Left ventricle myocardium inferior (tissue), 1 donor: Measurements from ENCODE around the gene ST3GAL3. TPM values are rescaled to one million over a fixed set of nuclear protein-coding genes. Genes with fewer than 3 reads are reported as not detected.

Source experiments
- DNase-seq: peaks from one replicate; pipeline ENCODE4 v3.0.0-alpha.2; 2020
- H3K27ac ChIP-seq: fragments of 200-600 bp; replicated peaks from 2 replicates; pipeline ENCODE4 v1.8.0; 2021
- H3K27me3 ChIP-seq: fragments of 200-600 bp; 2 replicates; pipeline ENCODE4 v1.8.0; 2021; ENCODE audit warnings: low read depth
- H3K36me3 ChIP-seq: fragments of 200-600 bp; 2 replicates; pipeline ENCODE4 v1.8.0; 2021
- H3K4me1 ChIP-seq: fragments of 200-600 bp; 2 replicates; pipeline ENCODE4 v1.8.0; 2021
- H3K4me3 ChIP-seq: fragments of 200-600 bp; 2 replicates; pipeline ENCODE4 v1.8.0; 2021; ENCODE audit warnings: mild to moderate bottlenecking, moderate library complexity
- H3K9me3 ChIP-seq: fragments of 200-600 bp; replicated peaks from 2 replicates; pipeline ENCODE4 v1.8.0; 2021
- intact Hi-C: fragments of 100-400 bp; cut with micrococcal nuclease; formaldehyde crosslinking; loops from one replicate; pipeline ENCODE4 v1.11.0; 2022
- total RNA-seq: library from RNA; stranded (reverse); fragmentation: NEBNext Ultra II Directional; extraction: Animal tissue kit (Norgen Biotek cat#: 25700); gene quantifications from one replicate; pipeline ENCODE4 v1.2.1, GENCODE V29; 2021
- TF ChIP-seq, protein P1 (sequence below): fragments of 200-600 bp; IDR thresholded peaks from 2 replicates; pipeline ENCODE4 v1.8.0; 2021; ENCODE audit warnings: antibody characterized with exemption, mild to moderate bottlenecking, borderline replicate concordance
- donor health status: DM: no; HTN: yes; CAD: no; lungs with severe emphysema.

The ST3GAL3 gene
- total RNA-seq, 1 donor from 2014 or later: 29.9 TPM

DNA sequence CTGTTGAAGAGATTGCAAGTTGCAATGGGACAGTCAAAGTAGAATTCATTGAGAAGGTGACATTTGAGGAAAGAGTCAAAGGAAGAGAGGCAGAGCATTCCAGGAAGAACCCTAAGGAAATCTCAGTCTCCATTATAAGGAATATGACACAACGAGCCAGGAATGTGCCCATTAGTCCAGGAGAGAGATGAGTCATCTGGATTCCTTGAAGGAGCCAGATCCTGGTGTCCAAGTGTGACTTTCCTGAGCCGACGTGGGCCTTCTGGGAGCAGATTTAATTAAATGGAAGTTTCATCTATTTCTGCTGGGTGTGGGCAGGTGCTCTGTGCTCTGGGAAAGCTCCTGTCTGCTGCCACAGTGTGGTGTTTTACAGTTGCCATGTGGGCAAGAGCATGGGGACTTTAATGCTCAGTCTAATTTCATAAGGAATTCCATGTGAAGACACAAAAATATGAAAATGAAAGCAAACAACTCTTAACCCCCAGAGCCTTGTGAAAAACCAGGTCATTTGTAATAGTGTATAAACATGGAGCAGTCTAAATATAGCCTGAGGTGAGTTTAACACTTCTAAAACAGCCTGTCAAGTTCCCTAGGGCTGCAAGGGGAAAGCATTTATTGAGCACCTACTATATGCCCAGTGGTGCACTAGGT lies 114.8 kb downstream of the ST3GAL3 start:
- Histone ChIP-seq H3K27me3 (no peaks in the 10 kb centered on the region), H3K9me3 (peaks cover 19% of the 10 kb centered on the region), H3K36me3 (peaks cover 20% of the 10 kb centered on the region), H3K27ac (no peak overlapping the region), H3K4me3 (no peak overlapping the region), H3K4me1 (peaks cover 28% of the 10 kb centered on the region)
- TF ChIP-seq, protein P1, sequence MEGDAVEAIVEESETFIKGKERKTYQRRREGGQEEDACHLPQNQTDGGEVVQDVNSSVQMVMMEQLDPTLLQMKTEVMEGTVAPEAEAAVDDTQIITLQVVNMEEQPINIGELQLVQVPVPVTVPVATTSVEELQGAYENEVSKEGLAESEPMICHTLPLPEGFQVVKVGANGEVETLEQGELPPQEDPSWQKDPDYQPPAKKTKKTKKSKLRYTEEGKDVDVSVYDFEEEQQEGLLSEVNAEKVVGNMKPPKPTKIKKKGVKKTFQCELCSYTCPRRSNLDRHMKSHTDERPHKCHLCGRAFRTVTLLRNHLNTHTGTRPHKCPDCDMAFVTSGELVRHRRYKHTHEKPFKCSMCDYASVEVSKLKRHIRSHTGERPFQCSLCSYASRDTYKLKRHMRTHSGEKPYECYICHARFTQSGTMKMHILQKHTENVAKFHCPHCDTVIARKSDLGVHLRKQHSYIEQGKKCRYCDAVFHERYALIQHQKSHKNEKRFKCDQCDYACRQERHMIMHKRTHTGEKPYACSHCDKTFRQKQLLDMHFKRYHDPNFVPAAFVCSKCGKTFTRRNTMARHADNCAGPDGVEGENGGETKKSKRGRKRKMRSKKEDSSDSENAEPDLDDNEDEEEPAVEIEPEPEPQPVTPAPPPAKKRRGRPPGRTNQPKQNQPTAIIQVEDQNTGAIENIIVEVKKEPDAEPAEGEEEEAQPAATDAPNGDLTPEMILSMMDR: no peak
- no peak for DNase-seq
- intact Hi-C loops: no loop called here

DNA sequence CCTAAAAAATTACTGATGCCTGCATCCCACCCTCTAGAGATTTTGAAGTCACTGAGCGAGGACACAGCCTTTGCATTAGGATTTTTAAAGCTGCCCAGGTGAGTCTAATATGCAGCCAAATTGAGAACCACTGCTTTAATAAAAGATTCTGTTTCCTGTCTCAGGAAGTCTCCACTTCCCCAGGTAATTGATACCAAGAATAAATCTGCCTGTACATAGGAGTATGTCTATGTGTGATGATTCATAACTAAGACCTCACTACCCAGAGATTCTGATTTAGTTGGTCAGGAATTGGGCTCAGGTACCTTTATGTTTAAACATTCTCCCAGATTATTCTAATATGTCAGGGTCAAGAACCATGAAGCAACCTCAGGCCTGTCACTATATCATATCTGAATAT lies 117.5 kb downstream of the ST3GAL3 start:
- Histone ChIP-seq H3K9me3 (no peaks in the 10 kb centered on the region), H3K4me3 (no peak overlapping the region), H3K27ac (no peak overlapping the region), H3K36me3 (no peaks in the 10 kb centered on the region), H3K4me1 (peaks cover 28% of the 10 kb centered on the region), H3K27me3 (no peaks in the 10 kb centered on the region)
- intact Hi-C loops: no loop called here
- TF ChIP-seq, protein P1: no peak
- DNase-seq: no peak

DNA sequence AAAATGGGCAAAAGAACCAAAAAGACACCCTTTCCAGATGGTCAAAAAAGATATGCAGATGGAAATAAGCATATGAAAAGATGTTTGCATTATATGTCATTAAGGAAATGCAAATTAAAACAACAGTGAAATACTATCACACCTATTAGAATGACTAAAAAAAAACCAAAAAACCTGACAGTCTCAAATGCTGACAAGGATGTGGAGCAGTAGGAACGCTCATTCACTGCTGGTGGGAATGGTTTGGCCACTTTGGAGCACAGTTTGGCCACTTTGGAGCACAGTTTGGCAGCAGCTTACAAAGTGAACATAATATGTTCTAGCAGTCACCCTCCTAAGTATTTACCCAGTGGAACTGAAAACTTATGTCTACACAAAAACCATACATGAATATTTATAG lies 121.2 kb downstream of the ST3GAL3 start:
- H3K4me3 ChIP-seq: no peak overlapping the region
- no peak for DNase-seq
- H3K36me3 ChIP-seq: no peaks in the 10 kb centered on the region
- intact Hi-C loops: no loop called here
- H3K27me3 ChIP-seq: no peaks in the 10 kb centered on the region
- no peaks in the 10 kb centered on the region for H3K9me3 ChIP-seq
- H3K4me1 ChIP-seq: peaks cover 15% of the 10 kb centered on the region
- H3K27ac ChIP-seq: no peak overlapping the region
- TF ChIP-seq, protein P1: no peak

DNA sequence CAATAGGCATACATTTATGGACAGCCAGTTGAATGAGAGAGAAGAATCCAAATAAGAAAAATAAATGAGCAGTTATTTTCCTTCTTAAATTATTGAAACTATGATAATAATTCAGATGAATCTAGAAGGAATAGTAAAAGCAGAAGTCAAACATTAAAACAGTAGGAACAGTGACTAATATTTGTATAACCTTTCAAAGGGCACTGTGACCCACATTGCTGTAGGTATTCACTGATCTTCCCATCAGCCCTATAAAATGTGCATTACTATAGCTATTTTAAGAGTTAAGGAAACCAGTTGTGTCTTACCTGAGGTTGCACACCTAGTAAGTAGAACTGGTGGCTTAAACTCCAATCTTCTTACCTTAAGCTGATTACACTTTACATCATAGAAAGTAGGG lies 123.5 kb downstream of the ST3GAL3 start:
- H3K4me1 ChIP-seq: peaks cover 16% of the 10 kb centered on the region

DNA sequence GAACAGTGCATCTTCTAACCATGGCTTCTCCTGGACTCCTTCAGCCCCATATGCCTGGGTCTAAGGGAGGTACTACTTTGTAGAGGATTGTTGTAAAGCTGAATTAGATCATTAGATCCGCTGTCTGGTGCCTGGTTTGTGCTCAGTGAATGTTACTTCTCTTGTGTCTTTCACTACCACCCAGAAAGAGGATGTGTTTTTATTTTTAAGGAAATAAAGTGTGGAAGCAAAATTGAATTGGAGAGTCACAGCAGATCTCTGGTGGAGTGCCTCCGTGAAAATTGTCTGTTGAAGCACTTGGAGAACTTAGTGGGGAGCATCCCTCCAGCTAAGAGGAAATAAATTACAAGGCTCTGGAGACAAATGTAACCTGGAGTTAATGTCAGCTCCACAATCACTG lies 124.5 kb downstream of the ST3GAL3 start:
- Histone ChIP-seq H3K9me3 (no peaks in the 10 kb centered on the region), H3K27me3 (no peaks in the 10 kb centered on the region), H3K4me1 (peaks cover 26% of the 10 kb centered on the region), H3K4me3 (no peak overlapping the region), H3K36me3 (no peaks in the 10 kb centered on the region), H3K27ac (no peak overlapping the region)
- intact Hi-C loops: no loop called here
- no peak for DNase-seq
- TF ChIP-seq, protein P1: no peak

More for the DNA sequence above, 123.5 kb downstream of the ST3GAL3 start:
- H3K4me3 ChIP-seq: no peak overlapping the region
- DNase-seq: no peak
- no peaks in the 10 kb centered on the region for H3K27me3 ChIP-seq
- TF ChIP-seq, protein P1: no peak
- H3K36me3 ChIP-seq: no peaks in the 10 kb centered on the region
- no peak overlapping the region for H3K27ac ChIP-seq
- H3K9me3 ChIP-seq: no peaks in the 10 kb centered on the region
- intact Hi-C loops: no loop called here
